ENCODE measurements around the gene MOBP.

DNA sequence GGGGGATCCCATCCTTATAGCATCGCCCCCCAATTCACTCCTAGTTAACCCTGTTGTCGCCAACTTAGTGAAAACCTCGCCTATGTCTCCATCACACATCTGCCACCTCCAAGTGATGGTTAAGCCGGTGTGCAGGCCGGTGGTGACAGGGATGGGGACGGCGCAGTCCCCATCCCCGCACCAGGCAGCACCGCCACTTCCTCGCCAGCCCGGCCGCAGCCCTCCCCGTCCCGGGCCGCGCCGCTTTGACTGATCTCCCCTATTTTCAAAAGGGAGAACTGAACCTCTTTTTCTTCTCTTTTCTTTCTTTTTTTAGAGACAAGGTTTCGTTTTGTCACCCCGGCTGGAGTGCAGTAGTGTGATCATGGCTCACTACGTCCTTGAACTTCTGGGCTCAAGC, 11.3 kb upstream of the MOBP start:
- no peak for TF ChIP-seq EZH2 (IDR thresholded peaks at IDR 0.05; ENCODE audit: borderline replicate concordance, low read length)
- TF ChIP-seq, protein P1, sequence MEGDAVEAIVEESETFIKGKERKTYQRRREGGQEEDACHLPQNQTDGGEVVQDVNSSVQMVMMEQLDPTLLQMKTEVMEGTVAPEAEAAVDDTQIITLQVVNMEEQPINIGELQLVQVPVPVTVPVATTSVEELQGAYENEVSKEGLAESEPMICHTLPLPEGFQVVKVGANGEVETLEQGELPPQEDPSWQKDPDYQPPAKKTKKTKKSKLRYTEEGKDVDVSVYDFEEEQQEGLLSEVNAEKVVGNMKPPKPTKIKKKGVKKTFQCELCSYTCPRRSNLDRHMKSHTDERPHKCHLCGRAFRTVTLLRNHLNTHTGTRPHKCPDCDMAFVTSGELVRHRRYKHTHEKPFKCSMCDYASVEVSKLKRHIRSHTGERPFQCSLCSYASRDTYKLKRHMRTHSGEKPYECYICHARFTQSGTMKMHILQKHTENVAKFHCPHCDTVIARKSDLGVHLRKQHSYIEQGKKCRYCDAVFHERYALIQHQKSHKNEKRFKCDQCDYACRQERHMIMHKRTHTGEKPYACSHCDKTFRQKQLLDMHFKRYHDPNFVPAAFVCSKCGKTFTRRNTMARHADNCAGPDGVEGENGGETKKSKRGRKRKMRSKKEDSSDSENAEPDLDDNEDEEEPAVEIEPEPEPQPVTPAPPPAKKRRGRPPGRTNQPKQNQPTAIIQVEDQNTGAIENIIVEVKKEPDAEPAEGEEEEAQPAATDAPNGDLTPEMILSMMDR (conservative IDR thresholded peaks at IDR 0.05 in 1 of 2, IDR thresholded peaks at IDR 0.05 in 1 of 2; ENCODE audit: extremely low read depth in 1 of 2, insufficient read depth in 1 of 2, low read depth in 1 of 2, low read length in 2 of 2), result no peak

All from mammary epithelial cell (primary cell).